H1 (cell line): ENCODE results near the gene STIL. TPM values are rescaled to one million over a fixed set of nuclear protein-coding genes. Genes with fewer than 3 reads are reported as not detected.

Source experiments
- CEBPB ChIP-seq: IDR thresholded peaks from 2 replicates; pipeline ENCODE4 v1.6.1; 2012; ENCODE audit warnings: low read depth, low read length
- CHD7 ChIP-seq: fragments of 300-600 bp; sonication (generic); IDR thresholded peaks from 2 replicates; pipeline ENCODE4 v1.7.1; 2012; ENCODE audit warnings: low read length, moderate library complexity, mild to moderate bottlenecking, inconsistent platforms; ENCODE audit not compliant: insufficient replicate concordance
- JUND ChIP-seq: IDR thresholded peaks from 2 replicates; pipeline ENCODE4 v1.6.1; 2011; ENCODE audit warnings: mild to moderate bottlenecking, improper control_type of control experiment, low read length
- TAF7 ChIP-seq: optimal IDR thresholded peaks from 2 replicates; pipeline ENCODE3; 2011; ENCODE audit warnings: low read depth, mild to moderate bottlenecking, inconsistent platforms, low read length, moderate library complexity, borderline replicate concordance
- polyA plus RNA-seq, 7 experiments: library from polyadenylated mRNA; depleted of rRNA in 3 of 7; stranded (reverse) in 5 of 7; unstranded in 2 of 7; fragments of >200 nt in 5 of 7; fragments of 200-250 nt in 2 of 7; gene quantifications; 1 replicate in 5 of 7; 2 replicates in 1 of 7; 4 replicates in 1 of 7; pipeline versions ENCODE4 v1.2.1 to v1.2.3, GENCODE V29; 2011 to 2013; ENCODE audit warnings: missing spikeins in 2 of 7, mixed read lengths in 2 of 7
- total RNA-seq: library from RNA; stranded (reverse); fragmentation: NEBNext Ultra II Directional; extraction: Animal tissue kit (Norgen Biotek cat#: 25700); gene quantifications from 2 replicates; pipeline ENCODE4 v1.2.1, GENCODE V29; 2021

Gene STIL
- total and polyA plus RNA-seq, 2 of the 8 experiments (the other 6 are each of a cell fraction or from before 2014, with no cell fraction given) = 13.6 to 25.1 TPM

GRCh38 chr1:47216278-47217059 lies 97.5 kb downstream of the STIL start (continued):
- TF ChIP-seq TAF7 (no peak), CHD7 (no peak), CEBPB (no peak), JUND (no peak)
